ENCODE results near the gene THOC7.

DNA sequence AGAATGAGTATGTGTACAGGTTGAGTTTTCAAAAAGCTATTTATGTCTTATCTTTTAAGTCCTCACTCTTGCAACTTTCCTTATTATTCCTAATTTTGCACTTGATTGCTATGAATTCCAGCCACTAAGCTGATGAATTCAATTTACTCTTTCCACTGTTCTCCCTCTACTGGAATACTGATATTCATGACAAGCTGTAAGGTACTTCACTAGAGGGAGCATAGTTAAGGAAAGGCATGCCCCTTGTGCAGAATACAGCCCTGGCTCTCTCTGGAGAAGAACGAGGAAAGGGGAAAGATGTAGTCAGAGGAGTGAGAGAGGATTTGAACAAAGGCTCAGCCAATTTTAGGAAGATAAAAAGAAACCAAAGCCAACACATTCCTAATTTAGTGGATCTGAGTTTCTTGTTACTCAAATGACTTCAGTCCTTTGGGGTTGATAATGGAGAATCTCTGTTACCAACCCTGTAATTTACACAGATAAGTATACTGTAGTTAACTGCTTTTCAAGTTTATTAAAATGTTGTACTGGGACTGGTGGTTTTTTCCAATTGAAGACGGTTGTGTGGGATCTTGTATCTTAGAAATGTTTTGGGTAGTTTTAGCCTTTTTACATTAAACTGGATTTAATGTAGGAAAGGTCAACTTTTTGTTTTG lies 44.6 kb upstream of the THOC7 start:
- peak in 3 of 4 experiments; percentile 25 to 43 (median 37) for TF ChIP-seq CTCF (IDR thresholded peaks at IDR 0.05)
- no peak for TF ChIP-seq POLR2A (IDR thresholded peaks at IDR 0.05)
